ENCODE results near the gene LAMB3.

LAMB3 gene

DNA sequence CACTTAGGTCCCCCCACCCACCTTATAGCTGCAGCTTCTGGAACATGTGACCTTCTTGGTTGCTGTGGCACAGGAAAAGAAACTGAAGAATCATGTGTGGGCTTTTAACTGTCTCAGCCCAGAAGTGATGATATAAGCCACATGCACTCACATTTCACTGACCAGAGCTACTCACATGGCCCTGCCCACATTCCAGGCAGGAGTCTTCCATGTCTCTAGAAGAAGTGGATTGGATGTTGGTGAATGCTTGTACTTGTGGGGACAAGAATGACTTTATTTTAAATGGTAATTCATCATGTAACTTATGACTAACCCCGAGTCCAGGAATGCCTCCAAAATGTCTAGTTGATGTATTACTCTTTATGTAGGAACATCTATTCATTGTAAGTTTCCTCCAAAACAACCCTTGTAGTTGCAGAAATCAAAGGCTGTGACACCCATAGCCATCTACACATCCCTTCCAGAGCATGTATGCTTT is 84.5 kb downstream of the LAMB3 start:
- ChIA-PET POLR2A (no interaction called here), CTCF (interaction anchor here (0.8 to 5.9 kb wide), 25 partner anchors 8 to 180 kb away, joined by 3 to 52 read pairs (median 5); partner anchors contain the start of gene CAMK1G)
- TF ChIP-seq, protein P1, sequence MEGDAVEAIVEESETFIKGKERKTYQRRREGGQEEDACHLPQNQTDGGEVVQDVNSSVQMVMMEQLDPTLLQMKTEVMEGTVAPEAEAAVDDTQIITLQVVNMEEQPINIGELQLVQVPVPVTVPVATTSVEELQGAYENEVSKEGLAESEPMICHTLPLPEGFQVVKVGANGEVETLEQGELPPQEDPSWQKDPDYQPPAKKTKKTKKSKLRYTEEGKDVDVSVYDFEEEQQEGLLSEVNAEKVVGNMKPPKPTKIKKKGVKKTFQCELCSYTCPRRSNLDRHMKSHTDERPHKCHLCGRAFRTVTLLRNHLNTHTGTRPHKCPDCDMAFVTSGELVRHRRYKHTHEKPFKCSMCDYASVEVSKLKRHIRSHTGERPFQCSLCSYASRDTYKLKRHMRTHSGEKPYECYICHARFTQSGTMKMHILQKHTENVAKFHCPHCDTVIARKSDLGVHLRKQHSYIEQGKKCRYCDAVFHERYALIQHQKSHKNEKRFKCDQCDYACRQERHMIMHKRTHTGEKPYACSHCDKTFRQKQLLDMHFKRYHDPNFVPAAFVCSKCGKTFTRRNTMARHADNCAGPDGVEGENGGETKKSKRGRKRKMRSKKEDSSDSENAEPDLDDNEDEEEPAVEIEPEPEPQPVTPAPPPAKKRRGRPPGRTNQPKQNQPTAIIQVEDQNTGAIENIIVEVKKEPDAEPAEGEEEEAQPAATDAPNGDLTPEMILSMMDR (IDR thresholded peaks at IDR 0.05; ENCODE audit: control extremely low read depth, extremely low read depth, low read depth, missing control alignments), result no peak
- DNase-seq (ENCODE audit: extremely low spot score), result no peak

DNA sequence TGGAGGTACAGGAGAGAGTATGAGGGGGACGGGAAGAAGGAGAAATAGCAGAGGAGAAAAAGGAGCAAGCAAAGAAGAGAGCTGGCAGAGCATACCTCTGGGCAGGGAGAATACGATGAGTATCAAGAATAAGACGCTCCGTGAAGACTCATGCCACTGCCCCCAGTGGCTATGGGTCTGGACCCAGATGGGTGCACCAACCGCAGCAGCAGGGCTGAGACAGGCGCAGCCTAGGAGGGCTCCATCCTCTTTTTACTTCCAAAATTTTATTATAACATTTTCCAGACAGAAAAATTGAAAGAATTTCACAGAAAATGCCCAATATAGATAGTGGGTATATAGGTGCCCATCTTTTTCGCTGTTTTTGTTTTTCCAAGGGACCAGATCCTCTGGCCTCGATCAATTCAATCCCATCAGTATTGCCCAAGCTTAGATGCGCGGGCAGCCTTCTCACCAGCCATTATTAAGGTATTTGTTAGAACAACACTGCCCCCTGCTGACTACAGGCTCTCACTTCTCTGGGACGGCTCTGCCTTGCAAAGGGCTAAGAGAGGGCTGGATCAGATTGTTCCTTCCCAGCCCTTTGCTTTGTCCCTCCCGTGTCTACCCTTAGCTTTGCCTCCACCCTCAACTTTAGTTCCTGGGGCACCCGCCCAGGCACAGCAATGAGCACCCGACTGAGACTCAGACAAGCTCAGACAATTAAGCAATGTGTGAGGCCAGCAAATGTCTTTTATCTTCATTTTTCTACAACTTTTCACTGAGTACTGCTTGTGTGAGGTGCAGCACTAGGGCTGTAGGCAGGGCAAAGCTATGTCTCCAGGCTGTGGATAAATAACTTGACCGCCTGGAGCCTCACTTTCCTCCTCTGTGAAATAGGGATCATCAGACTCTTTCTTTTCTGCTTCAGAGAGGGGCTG is 86.2 kb downstream of the LAMB3 start:
- ChIA-PET CTCF (interaction anchor here (0.6 to 5.9 kb wide), 40 partner anchors 9 to 1182 kb away, joined by 3 to 52 read pairs (median 4); partner anchors contain the start of genes CAMK1G and LAMB3), POLR2A (no interaction called here)
- peak; percentile 70 for DNase-seq (ENCODE audit: extremely low spot score)
- TF ChIP-seq, protein P1 (IDR thresholded peaks at IDR 0.05; ENCODE audit: control extremely low read depth, extremely low read depth, low read depth, missing control alignments), result peak; percentile 78
